Measurements from ENCODE around the gene RELL1.
A peak's percentile ranks its signal among the peaks of the same experiment; 100 is the strongest.
"Not testable (repeated sequence)": the region's sequence is repeated elsewhere in the genome, so short reads cannot be mapped to it uniquely, and the experiment has no call there.

Gene RELL1

DNA sequence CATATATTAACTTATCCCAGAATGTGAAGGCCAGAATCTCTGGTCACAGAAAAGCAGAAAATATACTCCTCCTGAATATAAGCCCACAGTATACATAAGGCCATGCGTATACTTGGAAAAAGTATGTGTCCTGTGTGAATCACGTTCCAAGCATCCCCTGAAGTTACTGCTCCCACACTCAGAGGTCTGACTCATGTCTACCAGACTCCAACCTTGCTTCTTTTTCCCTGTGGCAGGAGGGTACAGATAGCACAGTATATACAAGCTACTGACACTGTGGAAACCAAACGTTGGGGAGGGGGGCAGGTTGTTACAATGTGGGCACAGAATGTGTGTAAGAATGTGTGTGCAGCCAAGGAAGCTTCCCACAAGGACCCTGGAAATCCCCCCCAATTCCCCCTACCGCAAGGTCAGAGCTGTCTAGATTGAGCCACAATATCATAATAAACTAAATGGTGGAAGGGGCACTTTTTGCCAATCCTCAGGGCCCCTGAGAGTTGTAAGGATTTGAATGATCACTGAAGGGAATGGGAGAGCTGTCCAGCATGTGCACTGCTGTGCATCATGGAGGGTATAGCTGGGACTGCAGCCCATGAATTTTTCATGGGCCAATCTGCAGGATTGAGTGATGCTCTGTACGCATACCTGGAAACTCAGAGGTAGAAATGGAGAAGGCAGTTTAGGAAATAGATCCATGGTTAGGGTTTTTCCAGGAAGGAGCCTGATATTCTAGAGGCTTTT lies 7.4 kb upstream of the RELL1 start:
- DNase-seq (ENCODE audit: low read depth in 4 of 4, low spot score in 1 of 4): no peak

DNA sequence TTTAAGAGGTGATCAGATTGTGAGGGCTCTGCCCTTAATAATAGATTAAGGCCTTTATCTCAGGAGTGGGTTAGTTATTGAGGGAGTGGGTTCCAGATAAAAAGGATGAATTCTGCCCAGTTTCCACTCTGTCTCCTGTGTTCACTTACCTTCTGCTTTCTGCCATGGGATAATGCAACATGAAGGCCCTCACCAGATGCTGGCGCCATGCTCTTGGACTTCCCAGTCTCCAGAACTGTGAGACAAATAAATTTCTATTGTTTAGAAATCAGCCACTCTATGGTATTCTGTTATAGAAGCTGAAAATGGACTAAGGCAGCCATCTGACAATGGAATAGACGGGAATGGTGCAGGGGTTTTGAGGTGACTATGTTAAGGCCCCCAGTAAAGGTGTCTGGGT lies 6.9 kb upstream of the RELL1 start:
- no peak for DNase-seq (ENCODE audit: low read depth in 4 of 4, low spot score in 1 of 4)

DNA sequence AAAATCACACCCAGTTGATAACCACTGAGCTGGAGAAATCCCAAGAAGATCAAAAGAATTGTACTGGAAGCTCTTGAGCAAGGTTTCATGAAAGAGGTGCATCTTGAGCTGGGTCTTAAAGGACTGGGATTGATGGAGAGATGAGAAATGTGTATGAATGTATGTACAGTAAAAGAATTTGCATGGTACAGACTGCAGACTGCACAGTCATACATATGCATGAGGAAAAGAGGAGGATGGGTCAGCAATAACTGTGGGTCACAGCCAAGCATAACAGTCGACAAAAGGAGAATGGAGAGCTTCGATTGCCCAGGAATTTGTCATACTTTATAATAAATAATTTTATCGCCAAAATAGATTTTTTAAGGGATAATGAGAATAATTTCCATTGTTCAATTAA lies 4.8 kb upstream of the RELL1 start:
- no peak for DNase-seq (ENCODE audit: low read depth in 4 of 4, low spot score in 1 of 4)

DNA sequence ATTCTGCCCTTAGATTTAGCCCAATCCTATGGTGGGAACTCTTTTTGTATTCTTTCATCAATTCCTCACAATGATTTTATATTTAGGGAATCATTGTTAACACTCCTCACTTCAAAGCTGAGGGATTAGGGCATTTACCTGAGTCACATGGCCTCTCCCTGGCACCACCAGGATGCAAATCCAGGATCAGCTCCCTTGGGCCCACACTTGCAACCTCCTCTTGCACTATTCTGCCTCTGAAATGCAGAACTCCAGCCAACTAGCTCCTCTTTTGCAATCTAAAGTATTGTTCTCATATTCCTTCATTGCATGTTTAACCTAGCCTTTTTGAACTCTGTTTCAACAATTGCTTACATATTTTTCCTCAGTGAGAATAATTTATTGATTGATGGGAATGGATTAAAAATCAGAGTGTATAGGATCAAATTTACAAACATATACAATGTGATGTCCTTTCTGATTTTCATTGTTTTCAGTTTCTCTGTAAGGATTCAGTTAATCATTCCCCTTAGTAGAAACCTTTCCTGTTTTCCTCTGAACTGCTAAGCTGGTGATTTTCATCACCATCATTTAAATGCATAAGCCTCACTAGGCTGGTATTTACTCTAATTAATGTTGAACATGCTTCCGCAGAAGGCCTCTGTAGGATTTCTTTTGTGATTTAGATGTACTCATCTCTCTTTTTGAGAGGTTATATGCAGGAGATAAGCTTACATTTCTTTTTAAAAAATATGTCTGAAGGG lies 3.3 kb upstream of the RELL1 start:
- DNase-seq (ENCODE audit: low read depth in 4 of 4, low spot score in 1 of 4): no peak

DNA sequence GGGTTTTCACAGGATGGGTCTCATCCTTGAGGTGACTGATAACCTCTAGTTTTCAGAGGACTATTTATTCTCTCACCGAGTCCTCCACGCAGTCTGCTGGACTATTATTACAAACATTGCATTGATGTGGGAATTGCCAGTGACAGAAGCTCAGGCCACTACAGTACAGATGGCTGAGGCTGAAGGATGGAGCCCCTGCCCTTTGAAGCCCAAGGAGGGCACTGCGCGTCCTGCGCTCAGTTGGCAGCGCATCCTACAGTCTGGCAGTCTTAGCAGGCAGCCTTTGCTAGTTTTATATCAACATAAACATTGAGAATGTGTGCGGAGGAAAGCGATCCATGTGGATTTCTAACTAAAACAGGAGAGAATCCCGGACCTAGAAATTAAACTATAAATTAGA lies 1.5 kb upstream of the RELL1 start:
- DNase-seq (ENCODE audit: low read depth in 4 of 4, low spot score in 1 of 4): no peak

DNA sequence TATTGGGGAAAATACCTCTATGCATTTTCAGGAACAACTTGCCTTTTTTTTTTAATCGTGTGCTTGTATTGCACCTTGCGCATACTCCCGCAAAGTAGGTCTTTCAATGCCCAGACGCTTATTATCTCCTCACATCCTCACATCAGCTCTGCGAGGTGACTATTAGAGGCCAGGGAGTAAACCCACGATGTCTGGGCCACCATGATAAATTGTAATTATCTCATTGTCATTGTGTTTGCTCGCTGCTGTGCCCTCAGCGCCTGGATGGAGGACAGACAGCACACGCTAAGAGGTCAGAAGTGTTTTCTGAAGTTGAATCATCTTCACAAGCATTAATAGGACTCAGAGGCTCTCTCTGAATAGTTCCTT lies 1.0 kb upstream of the RELL1 start:
- no peak for DNase-seq (ENCODE audit: low read depth in 4 of 4, low spot score in 1 of 4)

DNA sequence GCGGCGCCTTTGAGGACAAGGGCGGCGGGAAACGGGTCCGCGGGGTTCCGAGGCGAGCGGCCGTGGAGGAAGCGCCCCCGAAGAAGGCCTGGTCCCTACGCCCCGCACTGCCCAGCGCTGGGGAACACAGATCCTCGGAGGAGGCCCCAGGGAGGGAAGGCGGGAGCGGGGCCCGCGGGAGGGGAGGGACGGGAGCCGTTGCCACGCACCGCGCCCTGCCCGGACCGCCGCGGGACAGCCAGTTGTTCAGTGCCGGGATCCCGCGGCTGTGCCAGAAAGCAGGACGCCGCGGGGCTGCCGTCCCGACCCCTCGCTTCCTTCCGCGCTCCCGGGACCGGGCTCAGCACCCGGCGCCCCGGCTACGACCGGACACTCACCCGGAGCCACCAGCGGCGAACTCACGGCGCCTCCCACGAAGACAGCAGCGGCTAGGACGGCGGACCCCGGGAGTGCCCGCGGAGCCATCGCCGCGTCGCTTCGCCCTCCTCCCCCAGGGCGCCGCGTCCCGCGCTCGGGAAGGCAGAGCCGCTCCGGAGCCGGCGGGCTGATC lies 278 bp downstream of the RELL1 start:
- peak; percentile 7 to 32 (median 22) for DNase-seq (ENCODE audit: low read depth in 4 of 4, low spot score in 1 of 4)

DNA sequence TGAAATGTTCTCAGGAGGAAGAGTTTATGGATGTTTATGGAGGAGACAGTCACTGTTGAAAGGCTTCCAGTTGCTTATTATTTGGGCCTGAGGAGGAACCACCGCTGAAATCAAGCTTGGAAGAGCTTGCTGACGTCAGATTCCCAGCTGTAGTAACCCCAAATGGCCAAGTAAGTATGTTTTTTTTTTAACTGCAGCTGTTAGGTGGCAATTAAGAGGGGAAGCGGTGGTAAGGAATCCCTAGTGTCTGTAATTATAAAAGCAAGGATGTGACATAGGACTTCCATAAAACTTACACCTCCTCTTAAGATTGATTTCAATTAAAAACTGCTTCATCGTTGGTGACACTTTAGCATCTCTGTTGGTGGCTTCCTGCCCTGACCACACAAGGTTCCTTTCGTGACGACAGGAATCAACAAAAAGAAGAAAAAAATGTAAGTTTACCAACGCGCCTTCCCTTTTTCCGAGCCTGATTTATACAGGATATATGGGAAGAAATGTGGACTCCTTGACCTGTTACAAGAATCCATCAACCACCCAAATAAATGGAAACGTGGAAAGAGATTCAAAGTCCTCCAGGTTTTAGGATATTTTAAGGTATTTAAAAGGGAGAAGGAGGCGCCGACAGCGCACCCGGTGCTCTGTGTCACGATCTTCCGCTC lies 884 bp downstream of the RELL1 start:
- DNase-seq (ENCODE audit: low read depth in 4 of 4, low spot score in 1 of 4): no peak

DNA sequence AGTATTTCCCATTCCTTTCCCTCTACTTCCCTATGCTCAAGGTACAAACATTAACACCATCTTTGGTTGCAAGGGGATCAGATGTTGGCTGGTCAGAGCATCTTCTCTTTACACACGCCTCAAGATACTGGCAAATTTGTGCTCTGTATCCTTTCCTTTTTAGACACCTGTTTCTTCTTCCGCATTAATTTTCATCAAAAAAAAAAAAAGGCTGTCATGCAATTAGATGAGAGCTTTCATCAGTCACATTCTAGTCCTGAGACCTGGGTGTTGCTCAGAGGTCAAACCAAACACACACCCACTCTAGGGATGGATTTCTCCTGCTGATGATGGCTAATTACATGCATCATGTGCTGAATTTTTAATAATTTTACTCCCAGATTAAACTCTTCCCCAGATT lies 2.0 kb downstream of the RELL1 start:
- no peak for DNase-seq (ENCODE audit: low read depth in 4 of 4, low spot score in 1 of 4)

DNA sequence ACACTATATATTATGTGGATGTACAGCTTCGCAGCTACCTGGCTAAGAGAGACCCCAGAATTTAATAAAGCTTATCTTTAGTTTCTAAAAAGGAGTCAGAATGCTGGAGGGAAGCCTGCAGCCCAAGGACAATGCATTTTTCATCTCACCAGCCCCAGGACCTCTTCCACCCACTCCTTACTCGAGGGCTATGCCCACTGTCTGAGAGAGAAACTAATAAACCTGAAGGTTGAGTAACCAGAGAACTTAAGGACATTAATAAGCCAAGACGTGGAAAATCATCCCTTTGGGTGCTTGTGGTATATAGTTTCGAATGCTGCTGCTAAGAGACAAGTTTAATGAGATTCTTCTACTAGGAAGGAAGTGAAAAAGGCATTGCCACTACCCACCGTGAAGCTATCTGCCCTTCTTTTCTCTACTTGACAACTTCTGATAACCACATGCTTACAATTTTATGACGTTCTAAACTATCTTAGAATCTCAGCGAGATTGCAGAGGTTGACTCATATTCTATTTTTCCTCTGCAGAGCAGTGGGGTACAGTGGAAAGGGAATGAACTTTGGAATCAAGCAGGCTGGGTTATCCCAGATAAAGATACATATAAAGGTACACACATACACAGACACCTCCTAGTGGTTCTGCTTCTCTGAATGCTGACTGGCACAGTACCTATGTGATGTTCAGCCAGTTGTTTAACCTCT lies 3.3 kb downstream of the RELL1 start:
- no peak for DNase-seq (ENCODE audit: low read depth in 4 of 4, low spot score in 1 of 4)

GRCh38 chr4:37680089-37680488 lies 6.1 kb downstream of the RELL1 start:
- no peak for DNase-seq (ENCODE audit: low read depth in 4 of 4, low spot score in 1 of 4)

DNA sequence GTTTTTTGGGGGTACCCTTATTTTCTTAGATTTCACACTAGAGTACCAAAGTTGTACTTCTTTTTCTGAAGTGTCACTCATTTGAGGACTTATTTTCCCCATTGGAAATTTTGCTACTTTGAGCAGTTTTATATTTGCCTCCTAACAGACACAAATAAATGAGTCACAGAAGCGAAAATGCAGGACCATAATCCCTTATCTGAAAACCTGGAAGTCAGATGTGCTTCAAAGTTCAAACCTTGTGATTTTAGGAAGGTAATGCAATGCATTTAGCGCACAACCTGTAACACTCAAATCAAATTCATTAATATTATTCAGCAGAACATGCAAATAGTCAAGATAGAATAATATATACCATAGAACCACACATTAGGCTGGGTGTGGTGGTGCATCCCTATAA lies 6.9 kb downstream of the RELL1 start:
- DNase-seq (ENCODE audit: low read depth in 4 of 4, low spot score in 1 of 4): no peak

GRCh38 chr4:37678624-37679023 lies 7.6 kb downstream of the RELL1 start:
- DNase-seq (ENCODE audit: low read depth in 4 of 4, low spot score in 1 of 4): no peak

DNA sequence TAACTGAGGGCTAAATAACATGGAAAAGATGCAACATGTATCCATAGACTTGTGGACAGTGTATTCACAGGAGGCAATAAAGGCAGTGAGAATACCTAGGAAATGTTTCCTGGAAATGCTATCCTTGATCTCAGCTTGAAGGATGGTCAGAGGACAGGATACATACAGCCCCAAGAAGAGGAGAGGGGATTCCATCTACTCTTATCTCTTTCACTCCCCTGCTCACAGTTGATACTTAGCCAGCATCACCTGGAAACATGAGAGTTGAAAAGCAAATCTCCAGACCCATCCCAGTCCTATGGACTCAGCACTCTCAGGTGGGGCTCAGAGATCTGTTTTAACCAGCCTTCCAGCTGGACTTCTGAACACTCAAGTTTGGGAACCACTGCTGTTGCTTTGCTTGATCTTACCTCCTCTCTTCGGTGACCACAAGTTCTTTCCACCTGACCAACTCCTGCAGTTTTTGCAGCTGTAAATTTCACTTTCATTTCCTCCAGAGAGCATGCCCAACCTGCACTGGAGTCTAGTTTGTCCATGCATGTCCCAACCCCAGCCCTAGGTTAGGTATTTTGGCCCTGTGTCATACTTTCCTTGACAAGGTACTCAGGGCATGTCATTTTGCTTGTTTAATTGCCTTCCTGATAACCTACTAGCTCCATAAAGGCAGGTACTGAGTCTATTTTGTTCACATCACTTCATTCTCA lies 10.4 kb downstream of the RELL1 start:
- no peak for DNase-seq (ENCODE audit: low read depth in 4 of 4, low spot score in 1 of 4)

- DNase-seq (ENCODE audit: low read depth in 4 of 4, low spot score in 1 of 4): no peak
These were observed 11.7 kb downstream of the RELL1 start for GRCh38 chr4:37674439-37674838.

DNA sequence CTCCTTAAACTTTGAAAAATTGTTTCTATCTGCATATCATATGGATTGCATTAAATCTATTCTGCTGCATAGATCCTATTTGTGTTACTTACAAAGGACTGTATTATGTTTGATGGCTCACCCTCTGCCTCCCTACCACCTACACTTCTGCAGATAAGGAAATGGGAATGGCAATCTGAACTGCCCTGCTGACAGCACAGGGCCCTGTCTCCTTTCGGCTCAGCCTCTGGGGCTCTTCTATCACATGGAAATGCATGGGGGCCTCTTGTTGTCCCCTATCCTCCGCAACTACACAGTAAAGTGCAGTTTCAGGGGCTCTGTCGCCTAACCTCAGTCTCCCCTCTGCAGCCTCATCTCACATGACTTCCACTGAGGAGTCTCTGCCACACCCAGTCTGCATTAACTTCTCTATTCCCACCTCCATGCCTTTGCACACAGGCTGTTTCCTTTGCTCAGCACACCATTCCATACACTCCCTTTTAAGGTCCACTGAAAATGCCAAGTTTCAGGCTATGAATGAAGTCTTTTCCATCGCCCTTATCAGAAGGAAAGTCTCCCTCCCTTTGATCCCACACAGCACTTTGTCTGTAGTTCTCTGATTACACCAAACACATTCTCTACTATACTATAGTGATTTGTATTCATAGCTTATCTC lies 12.5 kb downstream of the RELL1 start:
- no peak for DNase-seq (ENCODE audit: low read depth in 4 of 4, low spot score in 1 of 4)

- DNase-seq (ENCODE audit: low read depth in 4 of 4, low spot score in 1 of 4): no peak
These were observed 15.1 kb downstream of the RELL1 start for GRCh38 chr4:37671072-37671471.

- DNase-seq (ENCODE audit: low read depth in 4 of 4, low spot score in 1 of 4): no peak
These were observed 15.9 kb downstream of the RELL1 start for GRCh38 chr4:37670249-37670648.

- not testable (repeated sequence) for DNase-seq (ENCODE audit: low read depth in 4 of 4, low spot score in 1 of 4)
These were observed 17.1 kb downstream of the RELL1 start for GRCh38 chr4:37669124-37669523.

Data from stimulated activated CD4-positive, alpha-beta T cell treated with anti-CD3 and anti-CD28 coated beads, Interleukin-1b, Interleukin-23, amount 100 ng/mL, for 24 hours (primary cell).